PC-9 (cell line): ENCODE measurements around the gene DOCK9. TPM values are rescaled to one million over a fixed set of nuclear protein-coding genes. Genes with fewer than 3 reads are reported as not detected.
A peak's percentile ranks its signal among the peaks of the same experiment; 100 is the strongest.

ENCODE experiments used
- BruUV-seq: library from RNA; stranded (reverse); fragments of 400-500 nt; replicated peaks from 2 replicates; lab custom pipeline; 2021; lab: Mats Ljungman, UMichigan
- CTCF ChIA-PET: fragments of 300-600 bp; sonication (Branson Sonifier 250); formaldehyde crosslinking; loops from one replicate; lab custom pipeline; 2022; ENCODE audit warnings: antibody characterized with exemption; lab: Charles Lee
- POLR2A ChIA-PET: fragments of 300-600 bp; sonication (Branson Sonifier 250); formaldehyde crosslinking; loops from one replicate; lab custom pipeline; 2022; ENCODE audit warnings: antibody characterized with exemption; ENCODE audit not compliant: unreplicated experiment; lab: Charles Lee
- DNase-seq, 2 experiments: peaks; one replicate each; pipeline versions ENCODE4 v3.0.0 to v3.0.0-alpha.2; 2015 to 2022; ENCODE audit warnings: mixed read lengths in 1 of 2
- H2AFZ ChIP-seq: fragments of 200-600 bp; sonication (generic); 2 replicates; pipeline ENCODE4 v1.8.1; 2017; ENCODE audit warnings: antibody characterized with exemption
- H3F3A ChIP-seq: fragments of 200-600 bp; sonication (generic); 2 replicates; pipeline ENCODE4 v1.8.1; 2017; ENCODE audit warnings: antibody characterized with exemption, mild to moderate bottlenecking, low read depth; ENCODE audit not compliant: insufficient read depth
- H3K27ac ChIP-seq: fragments of 200-600 bp; sonication (generic); 2 replicates; pipeline ENCODE4 v1.6.1; 2016; ENCODE audit warnings: mixed run types
- H3K27me3 ChIP-seq: fragments of 200-600 bp; sonication (generic); 2 replicates; pipeline ENCODE4 v1.6.1; 2016; ENCODE audit warnings: low read depth, mixed run types; ENCODE audit not compliant: insufficient read depth
- H3K36me3 ChIP-seq: fragments of 200-600 bp; sonication (generic); 2 replicates; pipeline ENCODE4 v1.6.1; 2016; ENCODE audit warnings: low read depth, mixed run types
- H3K4me1 ChIP-seq: fragments of 200-600 bp; sonication (generic); replicated peaks from 2 replicates; pipeline ENCODE4 v1.6.1; 2016; ENCODE audit warnings: mixed run types; ENCODE audit not compliant: insufficient read depth
- H3K4me2 ChIP-seq: fragments of 200-600 bp; sonication (generic); 2 replicates; pipeline ENCODE4 v1.6.1; 2017; ENCODE audit warnings: mixed run types
- H3K4me3 ChIP-seq: fragments of 200-600 bp; sonication (generic); 2 replicates; pipeline ENCODE4 v1.6.1; 2016; ENCODE audit warnings: mixed run types
- H3K79me2 ChIP-seq: fragments of 200-600 bp; sonication (generic); 2 replicates; pipeline ENCODE4 v1.6.1; 2017; ENCODE audit warnings: low read depth, mixed run types
- H3K9me2 ChIP-seq: fragments of 200-600 bp; sonication (generic); 2 replicates; pipeline ENCODE4 v1.8.1; 2017; ENCODE audit warnings: mild to moderate bottlenecking; ENCODE audit not compliant: insufficient read depth
- H3K9me3 ChIP-seq: fragments of 200-600 bp; sonication (generic); 2 replicates; pipeline ENCODE4 v1.8.1; 2016; ENCODE audit warnings: low read depth; ENCODE audit not compliant: insufficient read depth
- H4K20me1 ChIP-seq: fragments of 200-600 bp; sonication (generic); 2 replicates; pipeline ENCODE4 v1.8.1; 2017; ENCODE audit not compliant: insufficient read depth
- EZH2 ChIP-seq: fragments of 200-600 bp; sonication (generic); IDR thresholded peaks from 2 replicates; pipeline ENCODE4 v1.8.0; 2017; ENCODE audit warnings: antibody characterized with exemption, low read depth
- intact Hi-C: fragments of 100-400 bp; cut with micrococcal nuclease; formaldehyde crosslinking; loops from one replicate; pipeline ENCODE4 v1.10.0; 2022; ENCODE audit not compliant: unreplicated experiment
- total RNA-seq: library from RNA; stranded (reverse); gene quantifications from 2 replicates; pipeline ENCODE4 v1.2.3, GENCODE V29; 2021
- TF ChIP-seq, protein P1 (sequence below): fragments of 200-600 bp; sonication (generic); conservative IDR thresholded peaks from 2 replicates; pipeline ENCODE4 v1.6.1; 2017; ENCODE audit warnings: mixed run types, antibody characterized with exemption, mild to moderate bottlenecking, moderate library complexity

The DOCK9 gene
- total RNA-seq, 1 experiment from 2014 or later: 69.5 TPM

DNA sequence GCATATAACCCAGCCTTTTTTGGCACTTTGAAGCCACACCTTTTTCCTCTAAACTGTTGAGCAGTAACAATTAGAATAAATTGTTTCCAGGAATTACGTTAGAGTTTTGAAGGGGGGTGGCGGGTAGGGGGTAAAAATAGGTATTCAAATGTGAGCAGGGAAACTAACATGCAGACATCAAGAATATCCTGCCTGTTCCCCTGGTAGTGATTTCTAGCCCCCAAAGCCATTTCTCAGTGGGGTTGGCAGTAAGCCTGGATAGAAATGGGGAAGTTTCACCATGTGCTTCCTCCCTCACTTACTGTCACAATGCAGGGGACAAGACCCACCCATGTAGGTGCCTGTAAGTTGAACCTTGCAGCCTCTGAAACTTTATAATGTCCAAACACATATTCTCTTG lies 3.8 kb downstream of the DOCK9 start:
- Histone ChIP-seq H3K27ac (peak overlapping the region; percentile 72; the same call in 1 of the 2 replicates), H3F3A (peaks cover 39% of the 10 kb centered on the region), H2AFZ (no peak overlapping the region), H3K27me3 (no peaks in the 10 kb centered on the region), H3K4me1 (peaks cover 71% of the 10 kb centered on the region), H3K79me2 (peaks cover 75% of the 10 kb centered on the region), H3K4me3 (no peak overlapping the region), H3K36me3 (no peaks in the 10 kb centered on the region), H3K9me2 (no peaks in the 10 kb centered on the region), H3K9me3 (no peaks in the 10 kb centered on the region), H4K20me1 (no peaks in the 10 kb centered on the region), H3K4me2 (no peak overlapping the region)
- intact Hi-C loops: no loop called here
- no peak for DNase-seq
- ChIA-PET CTCF (no interaction called here), POLR2A (no interaction called here)
- TF ChIP-seq, protein P1, sequence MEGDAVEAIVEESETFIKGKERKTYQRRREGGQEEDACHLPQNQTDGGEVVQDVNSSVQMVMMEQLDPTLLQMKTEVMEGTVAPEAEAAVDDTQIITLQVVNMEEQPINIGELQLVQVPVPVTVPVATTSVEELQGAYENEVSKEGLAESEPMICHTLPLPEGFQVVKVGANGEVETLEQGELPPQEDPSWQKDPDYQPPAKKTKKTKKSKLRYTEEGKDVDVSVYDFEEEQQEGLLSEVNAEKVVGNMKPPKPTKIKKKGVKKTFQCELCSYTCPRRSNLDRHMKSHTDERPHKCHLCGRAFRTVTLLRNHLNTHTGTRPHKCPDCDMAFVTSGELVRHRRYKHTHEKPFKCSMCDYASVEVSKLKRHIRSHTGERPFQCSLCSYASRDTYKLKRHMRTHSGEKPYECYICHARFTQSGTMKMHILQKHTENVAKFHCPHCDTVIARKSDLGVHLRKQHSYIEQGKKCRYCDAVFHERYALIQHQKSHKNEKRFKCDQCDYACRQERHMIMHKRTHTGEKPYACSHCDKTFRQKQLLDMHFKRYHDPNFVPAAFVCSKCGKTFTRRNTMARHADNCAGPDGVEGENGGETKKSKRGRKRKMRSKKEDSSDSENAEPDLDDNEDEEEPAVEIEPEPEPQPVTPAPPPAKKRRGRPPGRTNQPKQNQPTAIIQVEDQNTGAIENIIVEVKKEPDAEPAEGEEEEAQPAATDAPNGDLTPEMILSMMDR: no peak
- no peak for TF ChIP-seq EZH2
- BruUV-seq: no TSS peak

DNA sequence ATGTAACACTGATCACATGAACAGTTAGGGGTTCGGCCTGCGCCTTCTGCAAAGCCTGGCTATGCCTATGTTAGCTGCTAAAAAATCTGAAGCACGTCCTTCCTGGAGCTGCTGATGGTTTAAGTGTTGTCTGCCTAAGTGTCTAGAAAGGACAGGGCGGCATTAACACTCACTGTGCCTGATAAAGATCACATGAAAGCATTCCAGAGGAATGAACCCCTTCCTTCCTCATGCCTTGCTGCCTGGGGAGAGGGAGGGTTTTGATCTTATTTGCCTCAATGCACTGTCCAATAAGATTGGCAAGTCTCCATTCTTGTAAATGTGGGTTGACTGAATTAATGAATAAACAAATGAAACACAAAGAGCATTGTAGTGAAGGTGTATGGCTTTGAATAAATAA lies 5.2 kb downstream of the DOCK9 start:
- H3K27me3 ChIP-seq: no peaks in the 10 kb centered on the region
- no peak overlapping the region for H3K4me3 ChIP-seq
- no peaks in the 10 kb centered on the region for H3K9me3 ChIP-seq
- peak overlapping the region; percentile 50 for H3K4me2 ChIP-seq
- H3K36me3 ChIP-seq: no peaks in the 10 kb centered on the region
- DNase-seq: peak; percentile 72 to 99
- H3K27ac ChIP-seq: peak overlapping the region; percentile 72
- no TSS peak for BruUV-seq
- H4K20me1 ChIP-seq: no peaks in the 10 kb centered on the region
- TF ChIP-seq EZH2: no peak
- TF ChIP-seq, protein P1: no peak
- peaks cover 26% of the 10 kb centered on the region for H3F3A ChIP-seq
- no peaks in the 10 kb centered on the region for H3K9me2 ChIP-seq
- CTCF ChIA-PET: no interaction called here
- no peak overlapping the region for H2AFZ ChIP-seq
- H3K4me1 ChIP-seq: peaks cover 57% of the 10 kb centered on the region
- POLR2A ChIA-PET: interaction anchor here (0.6 to 1.0 kb wide), 4 partner anchors 61 to 524 kb away, joined by 4 to 9 read pairs (median 6); no protein-coding TSS in a partner anchor
- H3K79me2 ChIP-seq: peaks cover 75% of the 10 kb centered on the region
- intact Hi-C loops: no loop called here

- Histone ChIP-seq H3K27ac (peak overlapping the region; percentile 72), H4K20me1 (no peaks in the 10 kb centered on the region), H3K9me3 (no peaks in the 10 kb centered on the region), H3K36me3 (no peaks in the 10 kb centered on the region), H3K4me1 (peaks cover 51% of the 10 kb centered on the region), H3K79me2 (peaks cover 75% of the 10 kb centered on the region), H3K9me2 (no peaks in the 10 kb centered on the region), H3K4me3 (no peak overlapping the region), H3K4me2 (peak overlapping the region; percentile 50), H3K27me3 (no peaks in the 10 kb centered on the region), H3F3A (peaks cover 22% of the 10 kb centered on the region), H2AFZ (no peak overlapping the region)
- CTCF ChIA-PET: no interaction called here
- intact Hi-C loops: no loop called here
- no peak for DNase-seq
- POLR2A ChIA-PET: interaction anchor here (0.6 to 1.0 kb wide), 2 partner anchors 74 to 258 kb away, joined by 5 to 9 read pairs; no protein-coding TSS in a partner anchor
- TF ChIP-seq EZH2: no peak
- TSS peak; percentile 26 for BruUV-seq
Measured at GRCh38 chr13:98972059-98972458, 5.8 kb downstream of the DOCK9 start.

GRCh38 chr13:98970330-98970729 lies 7.5 kb downstream of the DOCK9 start:
- peaks cover 58% of the 10 kb centered on the region for H3K79me2 ChIP-seq
- H3K9me3 ChIP-seq: no peaks in the 10 kb centered on the region
- no peak for DNase-seq
- no peak overlapping the region for H3K4me3 ChIP-seq
- intact Hi-C loops: no loop called here
- H3K9me2 ChIP-seq: no peaks in the 10 kb centered on the region
- H3K4me1 ChIP-seq: peaks cover 34% of the 10 kb centered on the region
- CTCF ChIA-PET: no interaction called here
- H3F3A ChIP-seq: peaks cover 18% of the 10 kb centered on the region
- no peaks in the 10 kb centered on the region for H4K20me1 ChIP-seq
- no peak overlapping the region for H3K4me2 ChIP-seq
- no peak overlapping the region for H2AFZ ChIP-seq
- no peaks in the 10 kb centered on the region for H3K36me3 ChIP-seq
- TF ChIP-seq EZH2: no peak
- TF ChIP-seq, protein P1: no peak
- H3K27ac ChIP-seq: no peak overlapping the region
- POLR2A ChIA-PET: no interaction called here
- no TSS peak for BruUV-seq
- no peaks in the 10 kb centered on the region for H3K27me3 ChIP-seq
